ENCODE data around the gene SLC25A24.
"Not testable (repeated sequence)": the region's sequence is repeated elsewhere in the genome, so short reads cannot be mapped to it uniquely, and the experiment has no call there.

SLC25A24 gene

GRCh38 chr1:108142773-108143394, 57.3 kb downstream of the SLC25A24 start:
- ChIA-PET CTCF (no interaction called here), POLR2A (no interaction called here)
- DNase-seq (ENCODE audit: extremely low spot score), result no peak
- TF ChIP-seq L3MBTL2 (conservative IDR thresholded peaks at IDR 0.05) (no peak), CTBP1 (IDR thresholded peaks at IDR 0.05; ENCODE audit: borderline replicate concordance) (no peak), ARNT (IDR thresholded peaks at IDR 0.05) (no peak), FOXA1 (IDR thresholded peaks at IDR 0.05) (no peak), HDGF (IDR thresholded peaks at IDR 0.05; ENCODE audit: borderline replicate concordance) (no peak), FOXM1 (IDR thresholded peaks at IDR 0.05; ENCODE audit: borderline replicate concordance) (no peak), NFRKB (IDR thresholded peaks at IDR 0.05) (no peak), ZNF384 (IDR thresholded peaks at IDR 0.05) (no peak), TARDBP (IDR thresholded peaks at IDR 0.05) (no peak), SP1 (IDR thresholded peaks at IDR 0.05) (no peak), SUZ12 (IDR thresholded peaks at IDR 0.05) (no peak), ELF4 (IDR thresholded peaks at IDR 0.05) (no peak), BHLHE40 (IDR thresholded peaks at IDR 0.05; ENCODE audit: borderline replicate concordance) (no peak), PKNOX1 (IDR thresholded peaks at IDR 0.05) (no peak), FOXK2 (IDR thresholded peaks at IDR 0.05) (no peak)

DNA sequence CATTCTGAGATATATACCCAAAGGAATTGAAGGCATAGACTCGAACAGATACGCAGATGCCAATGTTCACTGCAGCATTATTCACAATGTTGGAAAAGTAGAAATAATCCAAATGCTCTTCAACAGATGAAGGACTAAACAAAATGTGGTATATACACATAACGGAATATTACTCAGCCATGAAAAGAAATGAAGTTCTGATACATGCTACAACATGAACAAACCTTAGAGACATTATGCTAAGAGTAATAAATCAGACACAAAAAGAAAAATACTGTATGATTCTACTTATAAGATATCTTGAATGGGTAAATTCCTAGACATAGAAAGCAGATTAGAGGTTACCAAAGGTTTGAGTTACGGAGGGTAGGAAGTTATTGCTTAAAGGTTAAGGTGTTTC, 57.9 kb downstream of the SLC25A24 start:
- no peak for DNase-seq (ENCODE audit: extremely low spot score)
- no peak for TF ChIP-seq BHLHE40 (IDR thresholded peaks at IDR 0.05; ENCODE audit: borderline replicate concordance)
- TF ChIP-seq SP1 (IDR thresholded peaks at IDR 0.05), result no peak
- TF ChIP-seq L3MBTL2 (conservative IDR thresholded peaks at IDR 0.05), result no peak
- TF ChIP-seq FOXK2 (IDR thresholded peaks at IDR 0.05), result no peak
- no peak for TF ChIP-seq HDGF (IDR thresholded peaks at IDR 0.05; ENCODE audit: borderline replicate concordance)
- TF ChIP-seq TARDBP (IDR thresholded peaks at IDR 0.05), result no peak
- no peak for TF ChIP-seq LEF1 (IDR thresholded peaks at IDR 0.05; ENCODE audit: borderline replicate concordance)
- no peak for TF ChIP-seq PKNOX1 (IDR thresholded peaks at IDR 0.05)
- TF ChIP-seq ELF4 (IDR thresholded peaks at IDR 0.05), result no peak
- TF ChIP-seq FOXA1 (IDR thresholded peaks at IDR 0.05), result no peak
- TF ChIP-seq ARNT (IDR thresholded peaks at IDR 0.05), result no peak
- TF ChIP-seq SUZ12 (IDR thresholded peaks at IDR 0.05), result no peak
- POLR2A ChIA-PET, result no interaction called here
- CTCF ChIA-PET, result no interaction called here

- TF ChIP-seq ARNT (IDR thresholded peaks at IDR 0.05), result no peak
- TF ChIP-seq ELF4 (IDR thresholded peaks at IDR 0.05), result no peak
- TF ChIP-seq SUZ12 (IDR thresholded peaks at IDR 0.05), result no peak
- no peak for DNase-seq (ENCODE audit: extremely low spot score)
- CTCF ChIA-PET, result no interaction called here
- POLR2A ChIA-PET, result no interaction called here
Observed at GRCh38 chr1:108141621-108142020, 58.5 kb downstream of the SLC25A24 start.

GRCh38 chr1:108140936-108141335, 59.2 kb downstream of the SLC25A24 start:
- TF ChIP-seq ARNT (IDR thresholded peaks at IDR 0.05), result no peak
- no peak for TF ChIP-seq ZNF384 (IDR thresholded peaks at IDR 0.05)
- no peak for TF ChIP-seq FOXA1 (IDR thresholded peaks at IDR 0.05)
- no peak for TF ChIP-seq BHLHE40 (IDR thresholded peaks at IDR 0.05; ENCODE audit: borderline replicate concordance)
- TF ChIP-seq L3MBTL2 (conservative IDR thresholded peaks at IDR 0.05), result no peak
- no peak for TF ChIP-seq NFRKB (IDR thresholded peaks at IDR 0.05)
- TF ChIP-seq SUZ12 (IDR thresholded peaks at IDR 0.05), result no peak
- no peak for TF ChIP-seq PKNOX1 (IDR thresholded peaks at IDR 0.05)
- no peak for TF ChIP-seq SP1 (IDR thresholded peaks at IDR 0.05)
- TF ChIP-seq FOXM1 (IDR thresholded peaks at IDR 0.05; ENCODE audit: borderline replicate concordance), result no peak
- no peak for TF ChIP-seq LEF1 (IDR thresholded peaks at IDR 0.05; ENCODE audit: borderline replicate concordance)
- no peak for TF ChIP-seq HDGF (IDR thresholded peaks at IDR 0.05; ENCODE audit: borderline replicate concordance)
- no peak for TF ChIP-seq FOXK2 (IDR thresholded peaks at IDR 0.05)
- TF ChIP-seq TARDBP (IDR thresholded peaks at IDR 0.05), result no peak
- TF ChIP-seq CTBP1 (IDR thresholded peaks at IDR 0.05; ENCODE audit: borderline replicate concordance), result no peak
- TF ChIP-seq ELF4 (IDR thresholded peaks at IDR 0.05), result no peak
- no peak for DNase-seq (ENCODE audit: extremely low spot score)
- POLR2A ChIA-PET, result no interaction called here
- CTCF ChIA-PET, result no interaction called here

- DNase-seq (ENCODE audit: extremely low spot score), result no peak
- ChIA-PET CTCF (no interaction called here), POLR2A (no interaction called here)
- TF ChIP-seq BHLHE40 (IDR thresholded peaks at IDR 0.05; ENCODE audit: borderline replicate concordance), result no peak
- TF ChIP-seq PKNOX1 (IDR thresholded peaks at IDR 0.05), result no peak
- TF ChIP-seq L3MBTL2 (conservative IDR thresholded peaks at IDR 0.05), result no peak
- no peak for TF ChIP-seq FOXA1 (IDR thresholded peaks at IDR 0.05)
- TF ChIP-seq FOXM1 (IDR thresholded peaks at IDR 0.05; ENCODE audit: borderline replicate concordance), result no peak
- no peak for TF ChIP-seq TARDBP (IDR thresholded peaks at IDR 0.05)
- no peak for TF ChIP-seq FOXK2 (IDR thresholded peaks at IDR 0.05)
- no peak for TF ChIP-seq CTBP1 (IDR thresholded peaks at IDR 0.05; ENCODE audit: borderline replicate concordance)
- no peak for TF ChIP-seq ELF4 (IDR thresholded peaks at IDR 0.05)
- no peak for TF ChIP-seq ARNT (IDR thresholded peaks at IDR 0.05)
- no peak for TF ChIP-seq LEF1 (IDR thresholded peaks at IDR 0.05; ENCODE audit: borderline replicate concordance)
- no peak for TF ChIP-seq ZNF384 (IDR thresholded peaks at IDR 0.05)
- no peak for TF ChIP-seq SP1 (IDR thresholded peaks at IDR 0.05)
- no peak for TF ChIP-seq NFRKB (IDR thresholded peaks at IDR 0.05)
- no peak for TF ChIP-seq SUZ12 (IDR thresholded peaks at IDR 0.05)
- TF ChIP-seq HDGF (IDR thresholded peaks at IDR 0.05; ENCODE audit: borderline replicate concordance), result no peak
Observed at GRCh38 chr1:108140177-108140576, 60.0 kb downstream of the SLC25A24 start.

- DNase-seq (ENCODE audit: extremely low spot score); CTCF ChIA-PET; POLR2A ChIA-PET: not testable (repeated sequence)
Observed at GRCh38 chr1:108139555-108139954, 60.6 kb downstream of the SLC25A24 start.

GRCh38 chr1:108133148-108133547, 67.0 kb downstream of the SLC25A24 start:
- DNase-seq (ENCODE audit: extremely low spot score); POLR2A ChIA-PET; CTCF ChIA-PET: not testable (repeated sequence)

DNA sequence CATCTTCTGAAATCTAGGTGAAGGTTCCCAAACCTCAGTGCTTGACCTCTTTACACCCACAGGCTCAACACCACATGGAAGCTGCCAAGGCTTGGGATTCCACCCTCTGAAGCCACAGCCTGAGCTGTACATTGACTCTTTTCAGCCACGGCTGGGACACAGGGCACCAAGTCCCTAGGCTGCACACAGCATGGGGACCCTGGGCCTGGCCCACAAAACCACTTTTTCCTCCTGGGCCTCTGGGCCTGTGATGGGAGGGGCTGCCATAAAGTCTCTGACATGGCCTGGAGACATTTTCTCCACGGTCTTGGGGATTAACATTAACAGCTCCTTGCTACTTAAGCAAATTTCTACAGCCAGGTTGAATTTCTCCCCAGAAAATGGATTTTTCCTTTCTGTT, 67.8 kb downstream of the SLC25A24 start:
- DNase-seq (ENCODE audit: extremely low spot score); POLR2A ChIA-PET; CTCF ChIA-PET: not testable (repeated sequence)

GRCh38 chr1:108131281-108131680, 68.9 kb downstream of the SLC25A24 start:
- CTCF ChIA-PET; DNase-seq (ENCODE audit: extremely low spot score); POLR2A ChIA-PET: not testable (repeated sequence)
